ENCODE measurements around the gene MNX1.

Gene MNX1

DNA sequence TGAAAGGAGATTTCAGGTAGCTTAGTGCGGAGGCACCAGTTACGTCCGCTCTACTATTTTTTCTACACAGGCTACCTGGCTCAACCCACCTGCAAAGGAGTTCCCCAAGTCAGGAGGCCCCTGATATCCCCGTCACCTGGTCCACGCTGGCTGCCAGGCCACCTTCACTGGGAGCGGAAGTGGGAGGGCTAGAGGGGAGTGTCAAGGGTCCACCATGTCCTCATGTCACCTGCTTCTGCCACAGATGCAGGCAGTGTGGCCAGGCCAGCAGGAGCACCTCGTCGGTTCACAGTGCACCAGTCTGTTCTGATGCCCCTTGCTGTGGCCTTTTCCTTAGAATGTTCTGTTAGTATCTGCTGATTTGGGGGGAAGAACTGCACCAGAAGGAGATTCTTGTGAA, 44.1 kb downstream of the MNX1 start:
- no peak for DNase-seq

DNA sequence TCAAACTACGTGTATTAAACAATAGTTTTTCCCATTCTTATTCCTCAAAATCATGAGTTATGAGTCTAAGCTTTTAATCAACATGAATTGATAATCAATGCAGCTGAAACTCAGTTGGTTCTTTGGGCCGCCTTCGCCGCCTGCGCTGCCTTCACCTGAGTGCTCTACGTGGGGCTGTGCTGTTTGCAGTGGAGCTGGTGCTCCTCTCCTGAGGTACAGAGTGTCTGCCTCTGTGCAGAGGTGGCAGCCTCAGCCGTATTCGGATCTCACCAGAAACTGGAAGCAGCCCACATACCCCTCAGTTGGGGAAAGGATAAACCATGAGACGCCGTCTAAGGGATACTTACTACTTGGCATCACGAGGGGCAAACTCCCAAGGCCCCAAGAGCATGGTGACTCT, 45.5 kb downstream of the MNX1 start:
- no peak for DNase-seq

DNA sequence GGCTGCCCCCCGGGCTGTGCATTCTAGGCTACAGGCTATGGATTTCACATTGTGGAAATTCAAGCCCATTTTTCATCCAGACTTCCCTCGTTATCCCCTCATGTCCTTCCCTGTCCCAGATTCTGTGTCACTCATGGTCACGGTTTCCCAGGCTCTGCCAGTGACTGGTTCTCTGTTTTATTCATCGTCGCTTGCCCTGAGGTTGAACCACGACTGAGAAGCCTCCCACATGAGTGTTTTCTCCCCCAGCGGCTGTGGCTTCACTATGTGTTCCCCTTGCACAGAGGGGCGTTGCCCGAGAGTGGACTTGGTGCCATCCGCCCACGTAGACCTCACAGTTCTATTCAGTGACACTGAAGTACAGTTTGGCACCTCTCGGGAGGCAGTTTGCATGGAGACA, 47.0 kb downstream of the MNX1 start:
- DNase-seq = no peak

DNA sequence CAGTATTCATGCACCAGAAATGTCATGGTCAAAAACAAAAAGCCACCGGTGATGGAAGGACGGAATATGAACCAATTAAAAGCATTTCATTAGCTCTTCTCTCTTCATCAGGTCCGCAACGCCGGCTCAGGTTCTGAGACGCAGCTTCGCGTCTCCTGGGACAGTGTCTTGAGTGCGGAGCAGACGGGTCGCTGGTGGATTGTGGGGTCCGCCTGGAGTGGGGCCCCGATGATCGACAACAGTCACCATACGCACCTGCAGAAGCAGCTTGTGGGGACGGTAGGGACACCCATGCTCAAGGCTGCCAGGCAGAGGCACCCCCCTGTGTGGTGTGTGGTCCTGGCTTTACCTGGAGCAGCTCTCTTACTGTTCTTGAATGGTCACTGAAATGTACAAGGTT, 47.6 kb downstream of the MNX1 start:
- no peak for DNase-seq

DNA sequence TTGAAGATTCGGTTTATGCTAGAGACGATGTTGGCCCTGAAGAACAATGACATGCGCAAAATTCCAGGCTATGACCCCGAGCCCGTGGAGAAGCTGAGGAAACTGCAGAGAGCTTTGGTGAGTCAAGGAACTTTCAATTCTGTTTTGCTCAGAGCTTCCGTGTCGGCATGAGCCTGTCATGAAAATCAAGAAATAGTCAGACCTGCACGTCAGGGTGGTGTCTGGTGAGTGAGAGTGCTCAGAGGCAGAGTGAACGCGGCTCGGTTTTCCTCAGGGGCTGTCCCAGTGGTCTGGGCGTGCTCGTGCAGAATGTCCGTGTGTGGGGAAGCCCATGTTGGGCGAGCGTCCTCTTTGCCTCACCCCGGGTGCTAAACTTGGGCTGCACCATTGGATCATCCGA, 48.3 kb downstream of the MNX1 start:
- no peak for DNase-seq

DNA sequence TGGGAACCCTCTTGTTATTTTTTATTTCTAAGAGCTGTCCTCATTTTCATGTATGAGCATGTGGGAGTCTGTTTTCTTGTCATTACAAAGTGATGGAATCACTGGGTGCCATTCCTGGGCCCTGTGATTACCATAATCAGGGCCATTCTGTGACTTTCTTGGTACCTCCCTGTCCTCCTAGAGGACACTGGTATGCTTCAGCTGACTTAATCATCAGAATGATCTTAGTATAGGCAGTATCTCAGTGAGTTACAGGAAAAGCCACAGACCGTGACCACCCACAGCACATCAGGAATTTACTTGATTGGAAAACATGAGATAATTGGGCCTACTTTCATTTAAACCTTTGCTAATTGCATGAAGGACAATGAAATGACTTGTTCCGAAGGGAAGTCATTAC, 53.7 kb downstream of the MNX1 start:
- DNase-seq = no peak

DNA sequence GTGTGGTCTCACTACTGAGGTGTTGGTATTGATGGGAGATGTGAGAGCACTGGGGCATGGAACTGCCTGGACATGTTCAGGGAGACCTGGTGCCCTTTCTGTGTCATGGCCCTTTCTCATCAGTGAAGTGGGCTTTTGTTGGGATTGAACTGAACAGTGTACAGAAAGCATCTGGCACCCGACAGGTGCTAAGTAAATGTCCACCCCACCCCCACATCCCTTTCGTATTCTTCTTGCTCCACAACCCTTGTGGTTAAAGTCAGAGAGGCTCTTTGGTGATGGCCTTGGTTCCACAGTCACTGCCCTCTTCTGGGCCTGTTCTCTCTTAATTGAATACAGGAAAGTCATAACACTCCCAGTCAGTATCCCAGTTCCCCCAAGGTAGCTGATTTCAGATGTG, 55.5 kb downstream of the MNX1 start:
- no peak for DNase-seq
